ENCODE results near the gene DRICH1.
"Not testable (repeated sequence)": the region's sequence is repeated elsewhere in the genome, so short reads cannot be mapped to it uniquely, and the experiment has no call there.

The DRICH1 gene

GRCh38 chr22:23672307-23673049, 40.4 kb upstream of the DRICH1 start:
- TF ChIP-seq ZNF70 (CRISPR knock-in tag; IDR thresholded peaks at IDR 0.05) = peak; percentile 95

GRCh38 chr22:23671387-23671786, 39.3 kb upstream of the DRICH1 start:
- not testable (repeated sequence) for ATAC-seq

More at GRCh38 chr22:23672307-23673049, 40.4 kb upstream of the DRICH1 start:
- not testable (repeated sequence) for ATAC-seq

GRCh38 chr22:23670378-23671295, 38.5 kb upstream of the DRICH1 start:
- ATAC-seq = peak; percentile 18; the same call in 2 of the 3 replicates
- no peak for TF ChIP-seq RARB (CRISPR knock-in tag; IDR thresholded peaks at IDR 0.05)
- no peak for TF ChIP-seq ESRRG (CRISPR knock-in tag; IDR thresholded peaks at IDR 0.05)
- TF ChIP-seq OSR1 (CRISPR knock-in tag; IDR thresholded peaks at IDR 0.05) = no peak

- not testable (repeated sequence) for ATAC-seq
These were observed 28.3 kb upstream of the DRICH1 start for GRCh38 chr22:23660381-23660780.

- TF ChIP-seq TCF4 (CRISPR knock-in tag; IDR thresholded peaks at IDR 0.05; ENCODE audit: borderline replicate concordance) (no peak), ZNF8 (CRISPR knock-in tag; IDR thresholded peaks at IDR 0.05) (no peak), PPARA (CRISPR knock-in tag; IDR thresholded peaks at IDR 0.05; ENCODE audit: borderline replicate concordance) (no peak), ZNF565 (CRISPR knock-in tag; conservative IDR thresholded peaks at IDR 0.05; ENCODE audit: low read depth) (no peak), ZNF70 (CRISPR knock-in tag; IDR thresholded peaks at IDR 0.05) (no peak), ARNTL (CRISPR knock-in tag; IDR thresholded peaks at IDR 0.05; ENCODE audit: borderline replicate concordance, low read depth) (no peak), CSRNP3 (CRISPR knock-in tag; IDR thresholded peaks at IDR 0.05) (no peak), SNAI2 (CRISPR knock-in tag; IDR thresholded peaks at IDR 0.05) (no peak), GLIS3 (CRISPR knock-in tag; IDR thresholded peaks at IDR 0.05) (no peak), RARB (CRISPR knock-in tag; IDR thresholded peaks at IDR 0.05) (no peak), TOX (CRISPR knock-in tag; IDR thresholded peaks at IDR 0.05; ENCODE audit: borderline replicate concordance) (no peak), ZFP3 (CRISPR knock-in tag; IDR thresholded peaks at IDR 0.05) (no peak), CSDC2 (CRISPR knock-in tag; IDR thresholded peaks at IDR 0.05) (no peak), ESRRG (CRISPR knock-in tag; IDR thresholded peaks at IDR 0.05) (no peak), TSHZ2 (CRISPR knock-in tag; IDR thresholded peaks at IDR 0.05) (no peak), ZFP30 (CRISPR knock-in tag; IDR thresholded peaks at IDR 0.05) (no peak)
- no peak for ATAC-seq
These were observed 25.6 kb upstream of the DRICH1 start for GRCh38 chr22:23657727-23658126.

- ATAC-seq = no peak
- TF ChIP-seq BACH2 (CRISPR knock-in tag; IDR thresholded peaks at IDR 0.05; ENCODE audit: borderline replicate concordance) = no peak
- no peak for TF ChIP-seq SNAI2 (CRISPR knock-in tag; IDR thresholded peaks at IDR 0.05)
- TF ChIP-seq ESRRG (CRISPR knock-in tag; IDR thresholded peaks at IDR 0.05) = no peak
- TF ChIP-seq RARB (CRISPR knock-in tag; IDR thresholded peaks at IDR 0.05) = no peak
- TF ChIP-seq ZNF565 (CRISPR knock-in tag; conservative IDR thresholded peaks at IDR 0.05; ENCODE audit: low read depth) = no peak
- no peak for TF ChIP-seq OSR1 (CRISPR knock-in tag; IDR thresholded peaks at IDR 0.05)
- TF ChIP-seq ZFP3 (CRISPR knock-in tag; IDR thresholded peaks at IDR 0.05) = no peak
- no peak for TF ChIP-seq POU6F1 (CRISPR knock-in tag; IDR thresholded peaks at IDR 0.05; ENCODE audit: borderline replicate concordance, low read depth)
- no peak for TF ChIP-seq TSHZ2 (CRISPR knock-in tag; IDR thresholded peaks at IDR 0.05)
- TF ChIP-seq ARNTL (CRISPR knock-in tag; IDR thresholded peaks at IDR 0.05; ENCODE audit: borderline replicate concordance, low read depth) = no peak
These were observed 23.9 kb upstream of the DRICH1 start for GRCh38 chr22:23655891-23656475.

Measured in SK-N-SH treated with all-trans-retinoic acid at 6 μM for 48 hours (cell line).